Trophoblast cell (in vitro differentiated cells and primary cell): ENCODE results near the gene CDC42SE2.
A peak's percentile ranks its signal among the peaks of the same experiment; 100 is the strongest.

Experiments
- DNase-seq, 2 donors: peaks; one replicate each; pipeline ENCODE4 v3.0.0-alpha.2; 2016
- H2AFZ ChIP-seq: 2 replicates; pipeline ENCODE4 v1.6.1; 2013; ENCODE audit warnings: low read length, moderate library complexity, mild to moderate bottlenecking; ENCODE audit not compliant: insufficient read depth, poor library complexity
- H2AK5ac ChIP-seq: 2 replicates; pipeline ENCODE4 v1.6.1; 2013; ENCODE audit warnings: mild to moderate bottlenecking, low read length
- H2BK120ac ChIP-seq: 2 replicates; pipeline ENCODE4 v1.6.1; 2013; ENCODE audit warnings: low read length, mild to moderate bottlenecking, moderate library complexity; ENCODE audit not compliant: insufficient read depth, poor library complexity
- H2BK12ac ChIP-seq: 2 replicates; pipeline ENCODE4 v1.6.1; 2013; ENCODE audit warnings: mild to moderate bottlenecking, low read length, moderate library complexity
- H2BK5ac ChIP-seq: 2 replicates; pipeline ENCODE4 v1.6.1; 2013; ENCODE audit warnings: low read length, low read depth, moderate library complexity, mild to moderate bottlenecking; ENCODE audit not compliant: poor library complexity
- H3K14ac ChIP-seq: 2 replicates; pipeline ENCODE4 v1.6.1; 2013; ENCODE audit warnings: mild to moderate bottlenecking, low read length
- H3K18ac ChIP-seq: 2 replicates; pipeline ENCODE4 v1.6.1; 2013; ENCODE audit warnings: mild to moderate bottlenecking, low read length
- H3K23ac ChIP-seq: 2 replicates; pipeline ENCODE4 v1.6.1; 2013; ENCODE audit warnings: low read length
- H3K27ac ChIP-seq: 2 replicates; pipeline ENCODE4 v1.5.1; 2013; ENCODE audit warnings: low read depth, mild to moderate bottlenecking, inconsistent platforms, low read length, moderate library complexity
- H3K27me3 ChIP-seq: 2 replicates; pipeline ENCODE4 v1.6.1; 2013; ENCODE audit warnings: inconsistent platforms, mild to moderate bottlenecking, low read length, moderate library complexity; ENCODE audit not compliant: insufficient read depth
- H3K36me3 ChIP-seq, 2 experiments: 1 replicate in 1 of 2; 2 replicates in 1 of 2; pipeline ENCODE4 v1.6.1; 2013; ENCODE audit warnings: low read length in 2 of 2, mild to moderate bottlenecking in 2 of 2, moderate library complexity in 1 of 2; ENCODE audit not compliant: insufficient read depth in 2 of 2, control insufficient read depth in 1 of 2
- H3K4ac ChIP-seq: 2 replicates; pipeline ENCODE4 v1.6.1; 2013; ENCODE audit warnings: low read depth, mild to moderate bottlenecking, low read length, moderate library complexity
- H3K4me1 ChIP-seq, 2 experiments: 1 replicate in 1 of 2; 2 replicates in 1 of 2; pipeline ENCODE4 v1.6.1; 2013; ENCODE audit warnings: low read length in 2 of 2, mild to moderate bottlenecking in 2 of 2, moderate library complexity in 1 of 2; ENCODE audit not compliant: insufficient read depth in 2 of 2, control insufficient read depth in 1 of 2
- H3K4me2 ChIP-seq: 2 replicates; pipeline ENCODE4 v1.6.1; 2013; ENCODE audit warnings: inconsistent platforms, mild to moderate bottlenecking, low read length, moderate library complexity
- H3K4me3 ChIP-seq: 2 replicates; pipeline ENCODE4 v1.5.1; 2013; ENCODE audit warnings: mild to moderate bottlenecking, low read depth, low read length, inconsistent platforms
- H3K79me1 ChIP-seq: one replicate; pipeline ENCODE4 v1.6.1; 2013; ENCODE audit warnings: low read length
- H3K79me2 ChIP-seq: 2 replicates; pipeline ENCODE4 v1.6.1; 2013; ENCODE audit warnings: low read length, mild to moderate bottlenecking; ENCODE audit not compliant: control insufficient read depth, insufficient read depth, poor library complexity
- H3K9ac ChIP-seq: 2 replicates; pipeline ENCODE4 v1.6.1; 2013; ENCODE audit warnings: mild to moderate bottlenecking, low read length
- H3K9me3 ChIP-seq: 2 replicates; pipeline ENCODE4 v1.6.1; 2013; ENCODE audit warnings: low read depth, mild to moderate bottlenecking, control low read depth, inconsistent platforms, low read length; ENCODE audit not compliant: insufficient read depth
- H4K12ac ChIP-seq: 2 replicates; pipeline ENCODE4 v1.6.1; 2013; ENCODE audit warnings: low read depth, mild to moderate bottlenecking, low read length, moderate library complexity
- H4K8ac ChIP-seq: 2 replicates; pipeline ENCODE4 v1.6.1; 2013; ENCODE audit warnings: low read depth, mild to moderate bottlenecking, low read length, moderate library complexity
- H4K91ac ChIP-seq: one replicate; pipeline ENCODE4 v1.6.1; 2013; ENCODE audit warnings: low read depth, mild to moderate bottlenecking, low read length, moderate library complexity
- WGBS: extraction: QIAGEN DNeasy Blood & Tissue Kit; methylation state at CpG from one replicate; pipeline ENCODE4 v1.1.7; 2013; ENCODE audit warnings: missing lambda C conversion rate; ENCODE audit not compliant: insufficient read length, insufficient coverage; ENCODE audit errors: extremely low coverage; 5-methylcytosine and 5-hydroxymethylcytosine counted together

The CDC42SE2 gene

DNA sequence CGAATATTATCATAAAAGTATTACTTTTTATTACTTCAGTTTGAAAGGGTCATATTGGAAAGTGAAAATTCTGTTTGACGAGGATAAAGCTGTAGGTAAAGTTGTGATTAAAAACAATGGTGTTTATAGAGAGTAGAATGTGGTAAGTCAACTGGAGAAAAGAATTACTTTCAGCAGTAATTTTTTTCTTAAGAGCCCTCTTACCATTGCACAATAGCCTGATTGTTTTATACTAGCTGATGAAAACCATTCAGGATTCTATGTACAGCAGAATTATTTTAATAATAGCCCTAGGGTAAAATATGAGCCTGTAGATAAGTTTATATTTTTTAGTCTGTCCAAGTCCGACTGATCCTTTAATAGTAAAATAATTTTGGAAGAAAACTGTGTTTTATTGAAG, 16.6 kb downstream of the CDC42SE2 start:
- Histone ChIP-seq H2AFZ (no peak overlapping the region), H3K4me2 (no peak overlapping the region), H2BK5ac (no peak overlapping the region), H3K9me3 (no peaks in the 10 kb centered on the region), H3K4me3 (no peak overlapping the region), H3K4ac (no peak overlapping the region), H3K4me1 (peaks cover 3% of the 10 kb centered on the region in 2 experiments), H3K79me2 (peaks cover 4% of the 10 kb centered on the region), H3K23ac (no peak overlapping the region), H2BK12ac (no peak overlapping the region), H3K27me3 (no peaks in the 10 kb centered on the region), H3K14ac (no peak overlapping the region), H2BK120ac (no peak overlapping the region), H4K91ac (no peak overlapping the region), H3K9ac (no peak overlapping the region), H4K8ac (no peak overlapping the region), H3K27ac (no peak overlapping the region), H2AK5ac (no peak overlapping the region), H4K12ac (no peak overlapping the region), H3K18ac (no peak overlapping the region), H3K79me1 (no peaks in the 10 kb centered on the region), H3K36me3 (no peaks in the 10 kb centered on the region)
- DNase-seq, result no peak
- no CpG with 5 or more reads among the region's 3 CpGs for WGBS

DNA sequence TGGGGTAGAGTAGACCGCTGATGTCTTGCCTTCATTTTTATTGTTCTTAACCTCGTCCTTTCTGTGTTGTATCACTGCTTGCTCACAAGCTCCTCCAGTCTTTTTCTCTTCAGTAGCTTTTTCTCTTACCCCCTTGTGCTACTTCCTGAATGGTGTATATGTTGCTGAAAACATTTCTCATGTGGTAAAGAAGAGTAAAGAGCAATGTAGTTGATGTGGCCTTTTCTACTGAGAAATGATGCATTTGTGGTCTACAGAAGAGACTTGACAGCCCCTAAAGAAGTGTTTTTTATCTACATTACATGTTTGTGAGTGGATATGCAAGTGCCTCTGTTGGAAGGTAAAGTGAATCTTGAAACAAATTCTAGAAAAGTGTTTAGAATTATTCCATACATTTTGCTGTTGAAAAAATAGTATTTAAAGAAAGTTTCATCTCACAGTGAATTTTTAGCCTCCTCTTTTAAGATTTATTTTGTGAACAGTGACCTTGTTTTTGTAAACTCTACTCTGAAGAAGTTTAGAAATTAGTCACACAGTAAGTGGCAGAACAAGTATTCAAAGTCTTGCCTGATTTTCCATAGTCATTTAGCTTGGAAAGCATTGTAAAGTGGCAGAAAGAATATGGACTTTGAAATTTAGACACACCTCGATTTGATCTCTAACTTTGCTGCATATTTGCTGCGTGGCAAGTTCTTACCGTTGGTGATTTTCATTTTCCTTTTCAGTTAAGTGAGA, 17.4 kb downstream of the CDC42SE2 start:
- peak in 1 of 2 donors; percentile 50 for DNase-seq
- H3K18ac ChIP-seq, result no peak overlapping the region
- H4K12ac ChIP-seq, result no peak overlapping the region
- no peak overlapping the region for H3K4ac ChIP-seq
- no peak overlapping the region for H3K9ac ChIP-seq
- H4K8ac ChIP-seq, result no peak overlapping the region
- H3K4me2 ChIP-seq, result no peak overlapping the region
- H3K4me3 ChIP-seq, result no peak overlapping the region
- no peak overlapping the region for H2BK12ac ChIP-seq
- H3K27ac ChIP-seq, result no peak overlapping the region
- no peak overlapping the region for H2AK5ac ChIP-seq
- H3K14ac ChIP-seq, result no peak overlapping the region
- no peaks in the 10 kb centered on the region for H3K36me3 ChIP-seq
- H3K9me3 ChIP-seq, result no peaks in the 10 kb centered on the region
- peaks cover 4% of the 10 kb centered on the region for H3K79me2 ChIP-seq
- no peak overlapping the region for H3K23ac ChIP-seq
- H3K27me3 ChIP-seq, result no peaks in the 10 kb centered on the region
- no CpG with 5 or more reads among the region's 5 CpGs for WGBS
- no peak overlapping the region for H2AFZ ChIP-seq
- no peaks in the 10 kb centered on the region for H3K79me1 ChIP-seq
- H2BK5ac ChIP-seq, result no peak overlapping the region
- H3K4me1 ChIP-seq, result peaks cover 3% of the 10 kb centered on the region in 2 experiments
- H4K91ac ChIP-seq, result no peak overlapping the region
- H2BK120ac ChIP-seq, result no peak overlapping the region

DNA sequence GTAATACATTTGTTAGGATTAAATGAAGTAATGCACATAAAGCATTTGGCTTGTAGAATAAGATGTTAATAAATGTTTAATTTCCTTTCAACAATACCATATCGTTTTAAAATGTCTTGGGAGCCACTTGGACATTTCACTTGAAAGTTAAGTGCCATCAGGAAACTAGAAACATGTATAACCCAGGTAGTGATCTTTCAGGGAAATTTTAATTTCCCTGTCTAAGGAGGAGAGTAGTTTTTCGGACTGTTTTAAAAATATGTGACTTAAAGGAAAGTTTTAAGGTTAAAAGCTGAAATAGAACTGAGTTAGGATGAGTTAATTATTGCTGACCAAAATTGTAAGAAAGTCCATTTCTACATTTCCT, 18.0 kb downstream of the CDC42SE2 start:
- Histone ChIP-seq H3K9ac (no peak overlapping the region), H3K4me1 (peaks cover 3% of the 10 kb centered on the region in 2 experiments), H2BK5ac (no peak overlapping the region), H3K79me1 (no peaks in the 10 kb centered on the region), H4K91ac (no peak overlapping the region), H3K23ac (no peak overlapping the region), H2AFZ (no peak overlapping the region), H3K4me3 (no peak overlapping the region), H3K9me3 (no peaks in the 10 kb centered on the region), H3K14ac (no peak overlapping the region), H4K8ac (no peak overlapping the region), H3K27me3 (no peaks in the 10 kb centered on the region), H2BK120ac (no peak overlapping the region), H2AK5ac (no peak overlapping the region), H3K4ac (no peak overlapping the region), H2BK12ac (no peak overlapping the region), H3K36me3 (no peaks in the 10 kb centered on the region), H4K12ac (no peak overlapping the region), H3K27ac (no peak overlapping the region), H3K4me2 (no peak overlapping the region), H3K79me2 (peaks cover 4% of the 10 kb centered on the region), H3K18ac (no peak overlapping the region)
- no peak for DNase-seq
- WGBS, result no CpG with 5 or more reads among the region's 2 CpGs

DNA sequence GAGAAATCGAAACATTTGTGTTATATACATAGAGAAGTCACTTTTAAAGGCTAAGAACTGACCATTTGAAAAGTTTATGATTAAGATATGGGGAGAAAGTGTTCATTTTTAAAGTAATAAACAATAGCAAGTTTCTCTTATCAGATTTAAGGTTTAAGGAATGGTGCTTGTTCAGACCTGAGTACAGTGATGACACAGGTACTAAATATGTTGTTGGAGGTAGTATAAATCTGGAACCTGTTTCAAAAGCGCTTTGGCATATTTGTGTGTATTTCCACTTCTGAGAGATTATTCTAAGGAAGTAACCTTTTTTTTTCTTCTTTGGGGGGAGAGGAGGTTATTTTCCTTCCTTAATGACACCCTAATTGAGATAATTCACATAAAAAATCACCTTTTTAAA, 18.4 kb downstream of the CDC42SE2 start:
- H3K23ac ChIP-seq, result no peak overlapping the region
- no peaks in the 10 kb centered on the region for H3K9me3 ChIP-seq
- no peak overlapping the region for H4K91ac ChIP-seq
- no peak overlapping the region for H3K9ac ChIP-seq
- no peak overlapping the region for H4K12ac ChIP-seq
- no CpG with 5 or more reads among the region's 2 CpGs for WGBS
- H2BK120ac ChIP-seq, result no peak overlapping the region
- peaks cover 3% of the 10 kb centered on the region in 2 experiments for H3K4me1 ChIP-seq
- H3K36me3 ChIP-seq, result no peaks in the 10 kb centered on the region
- H3K79me2 ChIP-seq, result peaks cover 4% of the 10 kb centered on the region
- no peak overlapping the region for H3K18ac ChIP-seq
- no peak overlapping the region for H3K4ac ChIP-seq
- no peaks in the 10 kb centered on the region for H3K27me3 ChIP-seq
- no peak overlapping the region for H2BK12ac ChIP-seq
- H2AFZ ChIP-seq, result no peak overlapping the region
- no peak overlapping the region for H3K27ac ChIP-seq
- peak in 1 of 2 donors; percentile 77 for DNase-seq
- H3K4me2 ChIP-seq, result no peak overlapping the region
- H3K79me1 ChIP-seq, result no peaks in the 10 kb centered on the region
- H4K8ac ChIP-seq, result no peak overlapping the region
- H2BK5ac ChIP-seq, result no peak overlapping the region
- no peak overlapping the region for H3K4me3 ChIP-seq
- H2AK5ac ChIP-seq, result no peak overlapping the region
- H3K14ac ChIP-seq, result no peak overlapping the region
